ENCODE results near the gene MLX.

MLX gene

GRCh38 chr17:42566883-42567573 lies at the start of gene MLX:
MLX (plus strand) TSS chr17:42567100; CDS start chr17:42567125, 25 bp downstream.
- peak; percentile 82 to 87 (median 84) for DNase-seq (ENCODE audit: low read depth in 4 of 4, low spot score in 1 of 4)

GRCh38 chr17:42517516-42517915 lies 49.4 kb upstream of the MLX start:
- peak; percentile 66 to 73 (median 70) for DNase-seq (ENCODE audit: low read depth in 4 of 4, low spot score in 1 of 4)

- DNase-seq (ENCODE audit: low read depth in 4 of 4, low spot score in 1 of 4): no peak
Measured at GRCh38 chr17:42518046-42518754, 48.7 kb upstream of the MLX start.

- no peak for DNase-seq (ENCODE audit: low read depth in 4 of 4, low spot score in 1 of 4)
Measured at GRCh38 chr17:42518755-42519545, 48.0 kb upstream of the MLX start.

- DNase-seq (ENCODE audit: low read depth in 4 of 4, low spot score in 1 of 4): no peak
Measured at GRCh38 chr17:42519546-42520491, 47.1 kb upstream of the MLX start.

- DNase-seq (ENCODE audit: low read depth in 4 of 4, low spot score in 1 of 4): no peak
Measured at GRCh38 chr17:42520540-42520951, 46.4 kb upstream of the MLX start.

GRCh38 chr17:42521036-42521435 lies 45.9 kb upstream of the MLX start:
- DNase-seq (ENCODE audit: low read depth in 4 of 4, low spot score in 1 of 4): no peak

GRCh38 chr17:42521666-42522262 lies 45.1 kb upstream of the MLX start:
- DNase-seq (ENCODE audit: low read depth in 4 of 4, low spot score in 1 of 4): no peak

- DNase-seq (ENCODE audit: low read depth in 4 of 4, low spot score in 1 of 4): no peak
Measured at GRCh38 chr17:42522263-42522790, 44.6 kb upstream of the MLX start.

GRCh38 chr17:42522798-42523278 lies 44.1 kb upstream of the MLX start:
- no peak for DNase-seq (ENCODE audit: low read depth in 4 of 4, low spot score in 1 of 4)

- DNase-seq (ENCODE audit: low read depth in 4 of 4, low spot score in 1 of 4): no peak
Measured at GRCh38 chr17:42525221-42525620, 41.7 kb upstream of the MLX start.

- no peak for DNase-seq (ENCODE audit: low read depth in 4 of 4, low spot score in 1 of 4)
Measured at GRCh38 chr17:42526031-42526444, 40.9 kb upstream of the MLX start.

GRCh38 chr17:42527932-42528331 lies 39.0 kb upstream of the MLX start:
- no peak for DNase-seq (ENCODE audit: low read depth in 4 of 4, low spot score in 1 of 4)

GRCh38 chr17:42529061-42529460 lies 37.8 kb upstream of the MLX start:
- DNase-seq (ENCODE audit: low read depth in 4 of 4, low spot score in 1 of 4): no peak

GRCh38 chr17:42530952-42531454 lies 35.9 kb upstream of the MLX start:
- no peak for DNase-seq (ENCODE audit: low read depth in 4 of 4, low spot score in 1 of 4)

- no peak for DNase-seq (ENCODE audit: low read depth in 4 of 4, low spot score in 1 of 4)
Measured at GRCh38 chr17:42531455-42532354, 35.2 kb upstream of the MLX start.

- DNase-seq (ENCODE audit: low read depth in 4 of 4, low spot score in 1 of 4): no peak
Measured at GRCh38 chr17:42535155-42536047, 31.5 kb upstream of the MLX start.

- DNase-seq (ENCODE audit: low read depth in 4 of 4, low spot score in 1 of 4): peak; percentile 60 to 87 (median 72)
Measured at GRCh38 chr17:42536048-42536371, 30.9 kb upstream of the MLX start, which contains the start of gene NAGLU. NAGLU (plus strand) TSS chr17:42536241; CDS start chr17:42536273, 32 bp downstream.
